Eye (tissue), 1 donor: Measurements from ENCODE around the gene MOB3B.

ENCODE experiments used
- DNase-seq: peaks from one replicate; pipeline ENCODE4 v3.0.0-alpha.2; 2015

Gene MOB3B

DNA sequence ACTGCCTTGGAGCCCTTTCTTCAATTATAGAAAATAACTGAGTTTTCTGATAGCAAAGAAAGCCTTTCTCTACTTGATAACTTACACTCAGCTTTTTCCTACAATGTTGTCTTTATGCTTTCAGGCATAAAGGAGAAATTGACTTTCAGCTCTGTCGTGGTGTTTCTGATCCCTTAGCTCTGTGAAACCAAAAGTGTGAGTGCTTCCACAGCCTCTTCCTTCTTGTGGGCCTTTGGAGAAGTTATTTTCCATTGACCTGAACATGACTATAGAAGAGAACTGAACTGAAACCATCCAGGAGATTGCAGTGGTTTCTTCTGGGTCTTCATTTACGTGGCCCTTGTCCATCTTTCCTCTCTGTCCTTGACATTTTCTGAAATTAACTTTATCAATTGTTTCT, 173.2 kb downstream of the MOB3B start:
- DNase-seq: no peak

GRCh38 chr9:27355166-27355565, 174.4 kb downstream of the MOB3B start:
- DNase-seq: no peak

- DNase-seq: peak; percentile 86
Observed at GRCh38 chr9:27353474-27354229, 176.0 kb downstream of the MOB3B start.

GRCh38 chr9:27353166-27353473, 176.5 kb downstream of the MOB3B start:
- DNase-seq: no peak

DNA sequence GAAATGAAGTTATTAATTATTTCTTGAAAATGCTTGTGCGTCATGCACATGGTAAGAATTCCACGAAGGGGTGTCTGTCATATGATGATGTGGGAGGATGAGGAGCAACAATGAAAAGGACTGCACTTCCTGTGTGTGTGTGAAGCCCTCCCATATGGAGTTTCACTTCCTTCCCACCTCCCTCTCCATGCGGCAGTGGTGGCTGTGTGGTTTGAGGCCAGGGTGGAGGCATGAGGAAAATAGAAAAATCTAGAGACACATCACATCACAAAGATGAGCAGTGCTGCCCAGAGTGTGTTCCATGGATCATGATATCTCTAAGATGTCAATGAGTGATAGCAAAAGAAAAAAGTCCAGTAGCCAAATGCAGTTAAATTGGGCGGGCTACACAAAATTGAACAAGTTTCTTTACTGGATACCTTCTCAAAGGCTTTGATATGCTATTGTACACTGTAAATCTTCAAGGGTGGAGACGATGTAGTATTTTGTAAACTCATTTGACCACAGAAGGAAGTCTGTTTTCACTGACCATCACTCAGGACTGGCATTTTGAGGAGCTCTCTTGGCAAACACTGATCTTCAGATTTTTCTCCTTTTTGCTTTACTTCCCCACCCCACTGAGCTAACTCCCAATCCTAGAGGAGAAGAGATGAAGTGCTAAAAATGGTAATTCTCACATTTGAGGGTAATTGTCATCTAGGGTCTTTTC, 177.0 kb downstream of the MOB3B start:
- DNase-seq: no peak

GRCh38 chr9:27351438-27351837, 178.2 kb downstream of the MOB3B start:
- no peak for DNase-seq

DNA sequence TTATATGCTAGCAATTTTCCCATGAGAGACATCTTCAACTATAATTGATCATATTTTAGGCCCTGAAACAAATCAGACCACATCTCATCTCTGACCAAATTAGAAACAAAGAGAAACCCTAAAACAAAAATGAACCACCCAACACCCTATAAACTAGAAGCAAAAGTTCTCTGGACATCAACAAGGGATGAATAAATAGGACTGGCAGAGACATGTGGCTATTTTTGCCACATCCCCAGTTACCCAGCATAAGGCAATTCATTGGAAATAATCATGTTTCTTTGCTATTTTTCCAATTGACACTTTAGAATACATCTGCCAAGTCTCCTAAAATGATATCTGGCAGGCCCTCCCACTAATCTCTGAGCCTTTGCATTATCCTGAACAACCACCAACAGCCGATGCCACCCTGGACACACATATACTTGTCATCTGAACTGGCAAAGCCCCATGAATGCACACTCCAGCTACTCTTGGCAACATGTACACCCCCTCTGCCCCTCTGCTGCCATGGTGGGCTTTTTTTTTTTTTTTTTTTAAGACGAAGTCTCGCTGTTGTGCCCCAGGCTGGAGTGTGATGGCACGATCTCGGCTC, 179.1 kb downstream of the MOB3B start:
- DNase-seq: no peak

GRCh38 chr9:27349698-27350080, 179.9 kb downstream of the MOB3B start:
- no peak for DNase-seq

DNA sequence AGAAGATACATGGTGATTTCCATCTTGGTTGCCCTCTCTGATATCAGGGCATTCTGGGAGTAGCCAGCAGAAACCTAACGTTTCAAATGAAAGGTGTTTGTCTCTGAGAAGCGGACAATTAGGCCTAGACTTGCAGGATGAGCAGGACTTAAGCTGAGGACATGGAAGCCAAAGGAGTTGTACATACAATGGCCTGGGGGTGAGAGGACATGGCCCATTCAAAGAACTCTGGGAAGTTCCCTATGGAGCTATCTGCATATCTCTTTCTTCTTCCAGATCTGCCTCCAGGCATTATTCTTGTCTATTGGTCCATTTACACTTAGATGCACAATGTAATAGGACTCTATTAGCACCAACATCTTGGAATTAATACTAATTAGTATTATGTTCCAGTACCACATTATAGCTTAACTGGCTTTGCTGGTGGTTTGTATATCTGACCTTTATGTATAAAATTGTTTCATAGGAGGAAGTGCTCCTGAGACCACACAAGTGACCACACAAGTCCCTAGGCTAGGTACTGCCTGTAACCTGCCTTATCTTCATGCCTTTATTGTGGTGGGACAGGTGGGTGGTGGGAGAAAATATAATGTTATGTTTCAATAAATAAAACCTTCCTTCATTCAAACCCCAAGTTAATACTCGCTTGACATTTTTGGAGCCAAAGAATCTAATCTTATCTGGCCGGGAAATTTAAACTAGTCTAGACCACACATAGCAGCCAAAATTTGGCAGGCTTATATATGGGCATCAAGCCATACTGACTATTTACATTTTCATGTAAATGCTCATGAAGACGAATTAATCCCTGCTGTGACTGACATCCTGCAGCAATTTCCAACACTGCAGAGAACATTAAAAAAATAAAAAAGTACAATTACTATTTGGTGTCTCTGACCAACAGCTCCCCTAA, 180.6 kb downstream of the MOB3B start:
- peak; percentile 74 for DNase-seq

- DNase-seq: no peak
Observed at GRCh38 chr9:27347889-27348288, 181.7 kb downstream of the MOB3B start.

DNA sequence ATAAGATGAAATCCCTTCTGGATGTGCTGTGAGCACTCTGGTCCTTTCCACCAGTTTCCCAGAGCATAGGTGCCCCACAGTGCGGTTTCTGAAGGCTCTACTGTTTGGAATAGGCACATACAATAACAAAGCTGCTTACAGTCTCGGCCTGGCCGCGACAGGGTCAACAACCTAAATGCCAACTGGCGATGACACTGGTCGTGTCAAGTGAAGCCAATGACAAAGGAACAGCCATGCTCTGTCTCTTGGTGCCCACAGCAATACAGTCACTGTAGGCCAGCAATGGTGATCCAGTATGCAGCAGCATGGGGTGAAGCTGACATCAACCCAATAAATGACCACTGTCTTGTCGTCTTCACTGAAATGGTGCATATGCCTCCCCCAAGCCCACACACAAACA, 184.8 kb downstream of the MOB3B start:
- DNase-seq: no peak

DNA sequence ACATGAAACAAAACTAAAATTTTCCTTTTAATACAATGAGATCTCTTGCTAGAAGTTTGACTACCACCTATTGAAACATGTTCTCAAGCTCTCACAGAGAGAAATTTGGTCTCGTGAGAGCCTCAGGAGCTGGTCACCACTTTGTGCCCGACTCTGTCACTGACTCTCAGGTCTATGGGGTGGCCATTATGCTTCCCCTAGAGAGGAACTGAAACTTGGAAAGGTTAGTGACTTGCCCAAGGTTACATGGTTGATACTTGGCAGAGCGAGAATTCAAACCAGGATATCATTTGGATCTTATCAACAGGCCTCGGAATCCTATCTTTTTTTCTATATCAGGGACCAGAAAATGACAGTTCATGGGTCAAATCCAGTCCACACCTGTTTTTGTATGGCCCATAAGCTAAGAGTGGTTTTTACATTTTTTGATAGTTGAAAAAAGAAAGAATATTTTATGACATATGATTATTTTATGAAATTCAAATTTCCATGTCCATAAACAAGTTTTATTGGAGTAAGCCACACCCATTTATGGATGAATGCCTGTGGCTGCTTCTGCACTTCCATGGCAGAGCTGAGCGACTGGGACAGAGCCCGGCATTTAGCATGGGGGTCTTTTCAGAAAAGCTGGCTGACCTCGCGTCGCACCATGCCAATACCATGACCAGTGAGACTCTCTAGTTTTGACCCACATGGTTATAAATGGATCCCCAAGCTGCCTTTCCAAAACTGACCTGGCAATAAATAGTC, 187.9 kb downstream of the MOB3B start:
- DNase-seq: no peak

GRCh38 chr9:27340961-27341511, 188.6 kb downstream of the MOB3B start:
- DNase-seq: peak; percentile 92

GRCh38 chr9:27340285-27340674, 189.3 kb downstream of the MOB3B start:
- no peak for DNase-seq

- peak; percentile 46 for DNase-seq
Observed at GRCh38 chr9:27339661-27340284, 189.8 kb downstream of the MOB3B start.

DNA sequence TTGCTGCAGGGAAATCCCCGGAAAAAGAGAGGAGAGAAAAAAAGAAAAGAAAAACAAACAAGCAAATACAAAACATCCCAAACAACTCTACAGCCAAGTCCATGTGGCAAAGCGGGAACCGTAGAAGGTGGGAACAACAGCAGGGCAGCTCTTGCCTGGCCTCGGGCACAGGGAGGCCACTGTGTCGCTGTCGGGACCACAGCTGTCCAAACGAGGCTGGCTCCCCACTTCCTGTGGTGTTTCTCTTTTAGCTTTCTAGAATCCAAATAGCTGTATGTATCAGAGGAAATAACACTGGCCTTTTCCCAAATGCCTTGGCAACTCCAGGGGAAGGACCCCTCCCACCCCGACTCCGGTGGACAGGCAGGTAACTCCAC, 191.1 kb downstream of the MOB3B start:
- no peak for DNase-seq

GRCh38 chr9:27337833-27338526, 191.6 kb downstream of the MOB3B start:
- no peak for DNase-seq

- no peak for DNase-seq
Observed at GRCh38 chr9:27337236-27337635, 192.4 kb downstream of the MOB3B start.

DNA sequence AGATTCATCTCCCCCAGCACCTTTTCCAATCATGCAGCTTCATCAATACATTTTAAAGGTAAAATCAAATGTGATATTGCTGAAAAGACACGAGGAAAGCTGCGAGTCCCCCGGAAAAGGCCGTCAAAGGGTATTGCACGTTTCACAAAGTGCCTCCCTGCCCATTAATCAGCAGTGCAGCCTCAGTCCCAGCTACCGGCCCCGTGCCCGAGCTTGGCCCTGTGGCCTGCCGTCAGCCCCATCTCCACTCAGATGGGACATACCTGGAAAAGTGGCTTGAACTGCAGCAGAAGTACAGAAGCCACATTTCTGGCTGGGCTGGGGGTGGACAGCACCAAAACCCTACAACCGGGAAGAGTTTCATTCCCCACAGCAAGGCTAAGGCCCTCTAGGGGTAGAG, 192.8 kb downstream of the MOB3B start:
- no peak for DNase-seq

DNA sequence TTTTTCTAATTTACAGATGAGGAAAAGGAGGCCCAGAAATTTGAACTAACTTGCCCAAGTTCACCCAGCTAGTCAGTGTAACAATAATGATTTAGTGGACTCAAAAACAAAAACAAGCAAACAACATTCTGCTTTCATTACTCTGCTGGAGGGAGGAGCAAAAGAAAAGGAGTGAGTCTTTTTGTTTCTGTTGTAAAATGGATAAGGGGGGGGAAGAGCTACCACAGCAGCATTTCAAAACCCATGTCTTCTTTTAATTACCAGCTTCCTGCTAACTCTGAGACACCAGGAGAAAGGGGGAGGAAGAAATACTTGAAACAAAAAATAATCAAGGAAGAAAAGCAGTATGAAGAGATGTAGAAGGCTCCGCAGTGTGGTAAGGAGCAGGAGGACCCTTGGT, 193.5 kb downstream of the MOB3B start:
- DNase-seq: no peak

- DNase-seq: no peak
Observed at GRCh38 chr9:27335075-27335474, 194.5 kb downstream of the MOB3B start.
